Activated CD8-positive, alpha-beta memory T cell treated with anti-CD3 and anti-CD28 coated beads, Interleukin-2, amount 50 U/mL, for 24 hours (primary cell): ENCODE results near the gene OTC.

Source experiments
- DNase-seq: peaks from one replicate; pipeline ENCODE4 v3.0.0-alpha.2; 2020; ENCODE audit errors: extremely low read depth

OTC gene

GRCh38 chrX:38468563-38469157 lies 116.3 kb downstream of the OTC start:
- no peak for DNase-seq
